CD14-positive monocyte (primary cell): ENCODE data around the gene C1orf105. TPM values are rescaled to one million over a fixed set of nuclear protein-coding genes. Genes with fewer than 3 reads are reported as not detected.

Experiments used
- DNase-seq, 3 donors: peaks; one replicate each; pipeline ENCODE4 v3.0.0-alpha.2; 2011 to 2022
- H2AFZ ChIP-seq: 2 replicates; pipeline ENCODE4 v1.6.0; 2012; ENCODE audit warnings: mild to moderate bottlenecking, low read depth, low read length, inconsistent platforms; ENCODE audit not compliant: insufficient read depth, poor library complexity, severe bottlenecking
- H3K27ac ChIP-seq, 2 donors: 1 replicate in 1 of 2; 2 replicates in 1 of 2; pipeline ENCODE4 v1.5.1; 2012 to 2013; ENCODE audit warnings: low read length in 2 of 2, control low read depth in 1 of 2, inconsistent platforms in 1 of 2, low read depth in 1 of 2, mild to moderate bottlenecking in 1 of 2
- H3K27me3 ChIP-seq, 2 donors: one replicate each; pipeline versions ENCODE4 v1.6.0 to v1.6.1; 2011 to 2013; ENCODE audit warnings: low read length in 2 of 2; ENCODE audit not compliant: control insufficient read depth in 2 of 2, insufficient read depth in 2 of 2
- H3K36me3 ChIP-seq, 2 donors: replicated peaks in 1 of 2; 1 replicate in 1 of 2; 2 replicates in 1 of 2; pipeline versions ENCODE4 v1.5.1 to v1.6.1; 2012 to 2013; ENCODE audit warnings: low read length in 2 of 2, control low read depth in 1 of 2, inconsistent platforms in 1 of 2, mild to moderate bottlenecking in 1 of 2; ENCODE audit not compliant: insufficient read depth in 2 of 2, control insufficient read depth in 1 of 2
- H3K4me1 ChIP-seq, 2 donors: 1 replicate in 1 of 2; 2 replicates in 1 of 2; pipeline versions ENCODE4 v1.5.1 to v1.6.1; 2012 to 2013; ENCODE audit warnings: low read length in 2 of 2, control low read depth in 1 of 2, inconsistent platforms in 1 of 2, mild to moderate bottlenecking in 1 of 2, moderate library complexity in 1 of 2; ENCODE audit not compliant: insufficient read depth in 2 of 2, control insufficient read depth in 1 of 2
- H3K4me2 ChIP-seq: replicated peaks from 2 replicates; pipeline ENCODE3; 2012; ENCODE audit warnings: low read length, moderate library complexity, mild to moderate bottlenecking; ENCODE audit not compliant: poor library complexity, severe bottlenecking; ENCODE audit errors: extremely low read depth
- H3K4me3 ChIP-seq, 3 experiments: fragments of 200-600 bp in 1 of 3; sonication (generic) in 1 of 3; replicated peaks in 1 of 3; 1 replicate in 2 of 3; 2 replicates in 1 of 3; pipeline ENCODE4 v1.5.1; 2011 to 2013; ENCODE audit warnings: low read length in 3 of 3, mild to moderate bottlenecking in 3 of 3, control low read depth in 2 of 3, low read depth in 2 of 3, inconsistent platforms in 1 of 3, moderate library complexity in 1 of 3
- H3K79me2 ChIP-seq: 2 replicates; pipeline ENCODE4 v1.6.0; 2012; ENCODE audit warnings: mild to moderate bottlenecking, control low read depth, inconsistent platforms, low read length, moderate library complexity; ENCODE audit not compliant: insufficient read depth
- H3K9ac ChIP-seq: 2 replicates; pipeline ENCODE4 v1.6.0; 2017; ENCODE audit warnings: low read length, mild to moderate bottlenecking; ENCODE audit not compliant: insufficient read depth, poor library complexity, severe bottlenecking
- H3K9me3 ChIP-seq, 2 donors: replicated peaks in 1 of 2; 1 replicate in 1 of 2; 2 replicates in 1 of 2; pipeline versions ENCODE4 v1.5.1 to v1.6.1; 2012 to 2013; ENCODE audit warnings: low read length in 2 of 2, control low read depth in 1 of 2; ENCODE audit not compliant: control insufficient read depth in 1 of 2, insufficient read depth in 1 of 2
- H4K20me1 ChIP-seq: 2 replicates; pipeline ENCODE4 v1.6.0; 2012; ENCODE audit warnings: mild to moderate bottlenecking, low read length, control low read depth, moderate library complexity; ENCODE audit not compliant: insufficient read depth
- H3K27ac Mint-ChIP-seq, 7 donors: one replicate each; pipeline ENCODE4 v1.8.0; 2020; ENCODE audit warnings: mild to moderate bottlenecking in 7 of 7, mixed read lengths in 7 of 7, moderate library complexity in 6 of 7, inconsistent platforms in 2 of 7
- H3K27me3 Mint-ChIP-seq, 3 donors: one replicate each; pipeline ENCODE4 v1.8.0; 2021 to 2022; ENCODE audit warnings: low read depth in 3 of 3, mild to moderate bottlenecking in 3 of 3, mixed read lengths in 3 of 3, moderate library complexity in 3 of 3, inconsistent platforms in 1 of 3
- H3K36me3 Mint-ChIP-seq, 2 donors: one replicate each; pipeline ENCODE4 v1.8.0; 2020; ENCODE audit warnings: mixed read lengths in 2 of 2, inconsistent platforms in 1 of 2, mild to moderate bottlenecking in 1 of 2
- H3K4me1 Mint-ChIP-seq: one replicate; pipeline ENCODE4 v1.8.0; 2020; ENCODE audit warnings: mild to moderate bottlenecking, mixed read lengths
- H3K4me3 Mint-ChIP-seq, 2 donors: one replicate each; pipeline ENCODE4 v1.8.0; 2020; ENCODE audit warnings: mild to moderate bottlenecking in 2 of 2, mixed read lengths in 2 of 2, moderate library complexity in 1 of 2
- H3K9me3 Mint-ChIP-seq, 7 donors: one replicate each; pipeline ENCODE4 v1.8.0; 2020 to 2022; ENCODE audit warnings: mixed read lengths in 7 of 7, mild to moderate bottlenecking in 6 of 7, moderate library complexity in 6 of 7, inconsistent platforms in 2 of 7
- CTCF ChIP-seq: fragments of 200-600 bp; IDR thresholded peaks from one replicate; pipeline ENCODE4 v1.8.0; 2022; ENCODE audit warnings: antibody characterized with exemption, mild to moderate bottlenecking
- WGBS: methylation state at CpG from one replicate; pipeline ENCODE4 v1.1.5; 2013; ENCODE audit warnings: missing lambda C conversion rate; ENCODE audit not compliant: insufficient coverage; 5-methylcytosine and 5-hydroxymethylcytosine counted together
- intact Hi-C, 2 donors: fragments of 100-400 bp; cut with micrococcal nuclease; formaldehyde crosslinking; loops; one replicate each; pipeline versions ENCODE4 v1.15.0 to v1.15.1; 2023
- polyA plus RNA-seq, 3 donors: library from polyadenylated mRNA; depleted of rRNA in 1 of 3; unstranded in 2 of 3; stranded (reverse) in 1 of 3; fragments of 300-500 nt in 2 of 3; fragments of >200 nt in 1 of 3; fragmentation: Illumina TruSeq in 2 of 3; gene quantifications; 1 replicate in 2 of 3; 2 replicates in 1 of 3; pipeline ENCODE4 v1.2.3, GENCODE V29; 2012 to 2021

The C1orf105 gene
- polyA plus RNA-seq, 3 donors = not detected

- no peak overlapping the region for H3K27ac ChIP-seq
- no peak overlapping the region for H3K4me2 ChIP-seq
- TF ChIP-seq CTCF = no peak
- no peaks in the 10 kb centered on the region for H3K36me3 ChIP-seq
- no peak overlapping the region for H2AFZ ChIP-seq
- H4K20me1 ChIP-seq = no peaks in the 10 kb centered on the region
- WGBS = 75% methylated on average over 3 of the region's 5 CpGs
- H3K27me3 Mint-ChIP-seq = peaks cover 0 to 2% (median 2%) of the 10 kb centered on the region in 3 donors
- H3K9ac ChIP-seq = no peak overlapping the region
- no peak overlapping the region for H3K4me3 Mint-ChIP-seq
- H3K36me3 Mint-ChIP-seq = peaks cover under 1% of the 10 kb centered on the region in 2 donors
- no peaks in the 10 kb centered on the region for H3K9me3 Mint-ChIP-seq
- H3K79me2 ChIP-seq = no peaks in the 10 kb centered on the region
- H3K4me1 ChIP-seq = no peaks in the 10 kb centered on the region
- intact Hi-C loops = no loop called here
- DNase-seq = peak in 2 of 3 donors; percentile 13 to 29
- no peak overlapping the region for H3K4me3 ChIP-seq
- peak overlapping the region in 4 of 7 donors; percentile 27 to 64 (median 58) for H3K27ac Mint-ChIP-seq
- no peaks in the 10 kb centered on the region for H3K9me3 ChIP-seq
- no peaks in the 10 kb centered on the region for H3K27me3 ChIP-seq
- peaks cover 12% of the 10 kb centered on the region for H3K4me1 Mint-ChIP-seq
Observed at GRCh38 chr1:172393354-172393753, 27.1 kb upstream of the C1orf105 start.

- Histone ChIP-seq H3K4me1 (no peaks in the 10 kb centered on the region), H3K4me3 (no peak overlapping the region)
Observed at GRCh38 chr1:172394141-172394751, 26.2 kb upstream of the C1orf105 start.

More at GRCh38 chr1:172394141-172394751, 26.2 kb upstream of the C1orf105 start:
- Histone ChIP-seq H3K27me3 (no peaks in the 10 kb centered on the region), H3K79me2 (no peaks in the 10 kb centered on the region), H4K20me1 (no peaks in the 10 kb centered on the region), H3K9ac (no peak overlapping the region), H3K27ac (no peak overlapping the region), H3K4me2 (no peak overlapping the region), H3K9me3 (no peaks in the 10 kb centered on the region), H3K36me3 (no peaks in the 10 kb centered on the region), H2AFZ (no peak overlapping the region)
- Mint-ChIP-seq H3K4me1 (peaks cover 14% of the 10 kb centered on the region), H3K4me3 (no peak overlapping the region), H3K27me3 (peaks cover 0 to 2% (median 0%) of the 10 kb centered on the region in 3 donors), H3K27ac (peak overlapping the region in 5 of 7 donors; percentile 53 to 85 (median 72)), H3K36me3 (peaks cover 4 to 5% of the 10 kb centered on the region in 2 donors), H3K9me3 (no peaks in the 10 kb centered on the region)
- DNase-seq = peak in 2 of 3 donors; percentile 24 to 25
- intact Hi-C loops = no loop called here
- WGBS = no CpG with 5 or more reads among the region's 4 CpGs
- TF ChIP-seq CTCF = no peak
